NCI-H1694 treated with DMSO at 0.1 percent for 48 hours (cell line): ENCODE measurements around the gene DMD.
A peak's percentile ranks its signal among the peaks of the same experiment; 100 is the strongest.
"Not testable (repeated sequence)": the region's sequence is repeated elsewhere in the genome, so short reads cannot be mapped to it uniquely, and the experiment has no call there.

Experiments used
- DNase-seq: peaks from one replicate; lab custom pipeline; 2025; lab: John Stamatoyannopoulos, UW

The DMD gene

DNA sequence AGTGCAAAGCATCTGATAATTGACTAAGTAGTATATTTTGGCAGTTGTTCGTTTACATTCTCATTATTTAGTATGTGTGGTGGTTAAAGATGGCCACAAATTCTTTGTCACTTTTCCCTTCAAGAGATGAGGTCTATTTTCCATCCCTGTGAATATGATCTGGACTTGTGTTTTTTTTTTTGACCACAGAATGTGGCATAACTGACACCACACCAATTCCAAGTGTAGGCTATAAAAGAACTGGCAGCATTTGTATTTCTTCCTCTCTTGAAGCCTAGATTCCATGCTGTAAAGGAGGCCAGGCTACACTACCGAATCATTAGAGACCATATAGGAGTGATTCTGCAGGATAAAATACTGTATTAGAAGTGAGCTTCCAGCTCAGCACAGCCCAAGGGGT is 596.6 kb downstream of the DMD start:
- no peak for DNase-seq

DNA sequence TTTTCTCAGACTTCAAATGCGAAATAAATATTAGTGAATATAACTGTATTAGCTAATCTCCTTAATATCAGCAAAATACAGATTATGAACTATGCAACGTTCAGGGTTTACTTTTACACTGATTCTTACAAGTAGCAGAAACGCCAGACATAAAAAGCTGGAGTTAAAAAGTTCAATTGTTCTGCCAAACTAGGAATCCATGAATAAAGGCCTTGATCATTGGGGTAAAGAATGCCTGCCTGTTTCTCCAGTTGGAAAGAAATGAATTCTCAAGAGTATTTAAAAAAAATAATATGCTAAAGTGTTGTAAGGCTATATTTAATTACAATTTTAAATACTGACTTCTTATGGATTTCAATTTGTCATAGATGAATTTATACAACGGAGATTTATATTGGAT is 612.2 kb downstream of the DMD start:
- DNase-seq: no peak

DNA sequence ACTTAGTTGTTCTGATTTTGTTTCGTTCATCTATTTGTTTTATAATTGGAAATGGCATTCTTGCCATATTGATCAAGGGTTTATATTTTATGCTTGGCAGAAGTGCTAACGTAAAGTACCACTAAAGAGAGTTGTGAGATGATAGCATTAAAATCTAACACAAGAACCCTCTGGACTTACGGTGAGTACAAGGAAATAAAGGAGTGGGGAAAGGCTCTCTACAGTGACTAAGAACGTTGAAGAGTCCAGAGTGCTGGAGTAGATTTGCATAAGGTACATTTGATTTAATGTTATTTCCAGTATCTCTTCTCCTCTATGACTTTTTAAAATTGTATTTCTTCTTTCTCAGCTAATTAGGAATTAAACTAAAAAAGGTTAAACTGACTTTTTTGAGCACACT is 612.6 kb downstream of the DMD start:
- no peak for DNase-seq

DNA sequence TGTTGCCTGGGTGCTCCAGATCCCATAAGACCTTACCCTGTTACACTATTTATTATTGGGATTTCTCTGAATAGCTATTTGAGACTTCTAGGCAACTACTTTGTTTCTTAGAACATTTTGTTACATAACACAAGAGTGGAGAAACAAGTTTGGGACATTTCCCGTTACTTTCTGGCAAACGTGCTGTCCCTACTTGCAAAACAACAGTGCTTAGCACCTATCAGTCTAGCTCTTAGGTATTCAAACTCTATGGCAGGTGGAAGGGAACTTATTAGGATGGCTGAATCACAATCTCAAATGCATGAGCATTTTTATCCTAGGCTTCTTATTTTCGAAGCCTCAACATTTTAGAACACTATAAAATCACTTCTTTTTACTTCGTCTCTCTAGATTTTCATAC is 613.6 kb downstream of the DMD start:
- no peak for DNase-seq

DNA sequence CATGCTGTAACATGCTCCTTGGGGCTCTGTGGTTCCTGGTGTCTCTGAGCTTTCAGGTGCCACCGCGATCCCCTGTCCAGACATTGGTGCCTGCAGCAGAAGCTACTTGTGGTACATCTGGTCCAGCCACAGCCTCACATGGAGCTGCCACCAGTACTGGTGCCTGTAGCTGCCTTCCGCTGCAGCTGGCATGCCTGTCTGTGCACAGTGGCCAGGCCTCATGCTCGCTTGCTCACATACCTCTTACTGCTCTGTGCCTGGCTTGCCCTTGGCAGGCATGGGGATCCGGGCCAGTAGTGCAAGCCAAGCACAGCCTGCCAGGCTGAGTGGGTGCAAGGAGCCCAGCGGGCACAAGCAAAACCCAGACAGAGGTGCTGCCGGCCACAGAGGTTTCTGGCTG is 618.6 kb downstream of the DMD start:
- DNase-seq: no peak

DNA sequence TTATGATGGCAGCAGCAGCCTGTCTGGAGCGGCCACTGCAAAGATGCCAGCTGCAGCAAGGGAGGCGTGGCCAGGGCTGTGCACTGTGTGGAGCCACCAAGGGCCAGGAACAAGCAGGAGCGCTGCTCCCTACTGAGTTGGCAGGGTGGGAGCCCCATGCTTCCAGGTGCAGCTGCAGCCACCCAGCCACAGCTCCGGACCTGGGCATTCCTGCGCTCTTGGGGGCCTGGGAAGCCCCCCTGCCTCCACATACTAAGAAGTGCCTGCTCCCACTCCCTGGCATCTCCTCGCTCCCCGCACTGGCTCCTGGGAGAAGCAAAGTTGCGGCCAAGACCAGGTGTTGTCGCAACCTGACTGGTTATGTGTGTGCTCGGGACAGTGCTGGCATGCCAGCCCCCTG is 619.8 kb downstream of the DMD start:
- no peak for DNase-seq

DNA sequence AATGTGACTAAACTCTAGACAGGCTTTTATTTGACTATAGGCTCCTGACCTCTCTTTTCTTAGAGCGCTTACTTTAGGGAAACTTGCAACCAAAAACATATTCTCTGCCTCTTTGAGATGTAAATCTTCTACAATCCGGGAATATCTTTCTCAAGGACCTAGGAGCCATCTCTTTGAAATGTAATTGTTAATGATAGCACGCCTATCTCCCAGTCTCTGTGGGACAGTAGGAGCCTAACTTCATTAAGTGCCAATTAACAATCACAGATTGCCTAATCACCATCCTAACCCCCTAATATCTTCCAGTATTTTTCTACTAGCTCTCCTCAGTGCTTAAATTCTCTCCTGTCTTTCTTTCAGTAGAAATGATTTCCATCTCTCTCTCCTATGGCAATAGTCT is 628.6 kb downstream of the DMD start:
- DNase-seq: no peak

DNA sequence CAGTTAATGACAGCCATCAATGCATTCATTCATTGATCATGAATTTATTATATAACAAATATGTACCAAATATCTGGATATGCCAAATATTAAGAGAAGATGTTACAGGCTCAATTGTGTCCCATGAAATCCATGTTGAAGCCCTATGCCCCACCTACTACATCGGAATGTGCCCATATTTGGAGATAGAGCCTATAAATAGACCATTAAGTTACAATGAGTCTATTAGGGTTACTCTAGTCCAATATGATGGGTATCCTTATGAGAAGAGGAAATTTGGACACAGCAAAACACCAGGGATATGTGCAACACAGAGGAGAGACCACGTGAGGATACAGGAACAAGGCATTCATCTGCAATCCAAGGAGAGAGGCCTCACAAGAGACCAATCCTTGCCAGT is 634.5 kb downstream of the DMD start:
- no peak for DNase-seq

DNA sequence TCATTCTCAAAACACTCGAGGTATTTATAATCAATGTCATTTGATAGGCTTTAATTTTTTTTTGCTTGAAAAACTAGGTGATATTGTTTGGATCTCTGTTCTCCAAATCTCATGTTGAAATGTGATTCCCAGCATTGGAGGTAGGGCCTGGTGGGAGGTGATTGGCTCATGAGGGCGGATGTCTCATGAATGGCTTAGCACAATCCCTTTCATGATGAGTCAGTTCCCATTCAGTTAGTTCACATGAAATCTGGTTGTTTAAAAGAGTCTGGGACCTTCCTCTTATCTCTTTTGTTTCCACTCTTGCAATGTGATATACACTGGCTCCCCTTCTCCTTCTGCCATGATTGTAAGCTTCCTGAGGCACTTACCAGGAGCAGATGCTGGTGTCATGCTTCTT is 638.7 kb downstream of the DMD start:
- DNase-seq: no peak

DNA sequence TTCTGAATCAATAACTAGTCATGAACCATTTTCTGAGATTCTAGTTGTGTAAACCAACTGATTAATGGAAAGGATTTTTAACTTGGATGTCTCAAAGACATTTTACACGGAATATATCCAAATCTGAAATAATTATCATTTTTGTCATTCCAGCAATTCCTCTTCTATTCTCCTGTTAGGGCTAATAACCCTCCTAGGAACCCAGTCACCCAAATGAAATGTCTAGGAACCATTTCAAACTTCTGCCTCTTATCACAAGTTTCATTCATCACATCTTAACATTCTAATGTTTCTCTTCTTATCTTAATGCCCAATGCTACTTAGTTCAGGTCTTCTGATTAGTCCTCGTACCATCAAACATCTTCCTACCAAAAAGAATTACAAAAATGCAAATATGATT is 639.8 kb downstream of the DMD start:
- no peak for DNase-seq

DNA sequence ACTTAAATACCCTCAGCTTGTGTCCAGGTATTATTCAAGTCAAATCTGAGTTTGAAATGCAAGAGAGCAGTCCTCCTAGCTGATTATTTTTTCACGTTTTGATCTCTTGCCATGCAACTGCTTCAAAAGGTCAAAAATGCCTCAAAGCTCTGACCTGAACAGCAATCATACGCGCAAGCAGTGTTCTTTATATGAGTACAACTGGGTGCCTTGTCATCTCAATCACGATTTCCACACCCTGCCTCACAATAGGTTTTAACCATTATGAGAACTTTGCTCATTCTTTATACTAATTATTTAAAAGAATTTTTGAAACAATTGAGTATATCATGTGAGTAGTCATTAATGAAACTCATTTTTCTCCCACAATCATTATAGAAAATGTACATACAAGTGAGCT is 649.1 kb downstream of the DMD start:
- no peak for DNase-seq

DNA sequence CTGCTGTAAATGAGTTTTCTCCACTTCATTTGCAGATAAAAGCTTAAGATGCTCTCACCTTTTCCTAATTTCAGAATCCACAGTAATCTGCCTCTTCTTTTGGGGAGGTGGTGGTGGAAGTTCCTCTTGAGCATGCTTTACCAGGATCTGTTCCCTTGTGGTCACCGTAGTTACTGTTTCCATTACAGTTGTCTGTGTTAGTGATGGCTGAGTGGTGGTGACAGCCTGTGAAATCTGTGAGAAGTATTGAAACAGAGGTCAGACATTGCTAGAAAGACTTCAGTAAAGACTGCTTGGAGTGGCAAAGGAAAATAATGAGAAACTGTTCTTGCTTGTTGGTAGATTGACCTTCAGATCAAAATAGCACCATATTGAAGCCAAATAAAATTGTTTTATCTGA is 666.2 kb downstream of the DMD start:
- no peak for DNase-seq

DNA sequence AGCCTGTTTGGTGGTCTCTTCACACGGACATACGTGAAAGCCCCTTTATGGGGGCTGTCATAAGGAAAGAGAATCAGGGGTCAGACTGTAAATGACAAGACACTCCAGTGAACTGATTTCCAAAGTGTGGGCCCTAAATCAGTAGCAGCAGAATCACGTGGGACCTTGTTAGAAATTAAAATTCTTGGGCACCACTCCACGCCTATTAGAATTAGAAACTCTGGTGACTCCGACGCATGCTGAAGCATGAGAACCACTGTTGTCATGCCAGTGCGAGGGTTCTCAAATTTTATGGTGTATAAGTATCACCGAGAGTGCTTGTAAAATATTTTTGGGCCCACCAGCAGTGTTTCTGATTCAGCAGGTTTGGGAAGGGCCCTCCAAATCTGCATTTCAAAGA is 672.8 kb downstream of the DMD start:
- no peak for DNase-seq

DNA sequence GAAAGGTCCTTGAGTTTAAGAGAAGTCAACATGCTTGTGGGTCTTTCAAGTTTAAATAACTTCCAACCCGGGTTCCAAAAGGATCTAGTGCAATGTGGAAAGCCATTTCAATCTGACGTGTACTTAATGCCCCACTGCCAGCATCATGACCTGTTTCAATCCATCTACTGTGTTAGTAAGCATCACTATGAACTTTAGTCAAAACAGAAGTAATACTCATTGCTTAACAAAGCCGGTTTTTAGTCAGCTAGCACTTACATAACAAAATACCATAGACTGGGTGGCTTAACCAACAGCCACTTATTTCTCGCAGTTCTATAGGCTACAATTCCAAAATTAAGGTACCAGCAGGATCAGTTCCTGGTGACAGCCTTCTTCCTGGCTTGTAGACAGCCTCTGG is 677.5 kb downstream of the DMD start:
- no peak for DNase-seq

DNA sequence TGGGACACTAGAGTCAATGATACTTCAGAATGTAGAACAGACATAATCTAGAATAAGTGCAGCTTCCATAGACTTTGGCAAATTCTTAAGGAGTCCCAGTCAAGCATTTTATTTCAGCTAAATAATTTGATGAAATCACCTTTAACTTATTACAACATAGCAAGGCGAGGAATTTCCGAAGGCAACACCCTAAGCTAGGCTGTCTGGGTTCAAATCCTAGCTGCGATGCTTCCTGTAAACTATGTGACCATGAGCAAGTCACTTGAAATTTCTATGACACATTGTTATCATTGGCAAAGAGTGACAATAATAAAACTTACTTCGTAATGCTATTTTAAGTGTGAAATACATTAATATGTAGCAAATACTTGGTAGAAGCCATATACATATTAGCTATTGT is 679.1 kb downstream of the DMD start:
- DNase-seq: no peak

DNA sequence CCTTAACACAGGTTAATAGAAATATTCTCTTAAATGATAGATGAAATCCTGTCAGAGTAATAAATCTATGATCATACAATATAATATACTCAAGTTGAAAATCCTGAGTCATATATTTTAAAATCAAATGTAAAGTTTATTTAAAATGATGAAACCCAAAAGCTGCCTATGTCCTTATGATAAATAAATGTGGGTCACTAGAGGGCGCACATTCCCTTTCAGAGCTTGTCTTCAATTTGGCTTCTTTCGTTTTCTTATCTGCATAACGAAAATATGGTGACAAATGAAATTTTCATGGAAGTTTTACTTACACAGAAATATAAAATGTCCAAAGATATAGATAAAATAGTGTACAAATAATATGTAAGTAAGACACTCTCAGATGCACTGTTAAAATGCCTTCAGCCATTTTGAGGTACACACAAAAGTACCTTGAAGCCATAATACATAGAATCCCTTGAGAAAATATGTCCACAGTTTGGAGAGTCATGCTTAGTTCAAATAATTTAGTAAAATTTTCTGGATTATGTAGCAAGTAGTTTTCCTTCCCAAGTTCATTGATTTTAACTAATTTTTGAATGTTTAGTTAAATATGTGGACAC is 680.4 kb downstream of the DMD start:
- DNase-seq: peak; percentile 13

DNA sequence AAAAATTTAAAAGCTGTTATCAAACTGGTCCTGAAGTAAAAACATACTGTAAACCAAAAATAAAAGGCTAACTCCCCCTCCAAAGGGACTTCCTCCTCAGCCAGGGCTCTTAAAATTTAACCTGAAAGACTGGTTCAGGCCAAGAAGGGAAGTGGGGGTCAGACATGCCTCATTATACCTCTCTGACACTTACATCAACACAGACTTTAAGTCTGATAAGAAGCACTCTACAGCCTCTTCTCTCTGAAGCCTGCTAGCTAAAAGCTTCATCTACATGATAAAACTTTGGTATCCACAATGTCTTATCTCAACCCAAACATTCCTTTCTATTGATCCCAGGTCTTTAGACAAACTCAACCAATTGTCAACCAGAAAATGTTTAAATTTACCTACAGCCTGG is 682.9 kb downstream of the DMD start:
- DNase-seq: not testable (repeated sequence)

DNA sequence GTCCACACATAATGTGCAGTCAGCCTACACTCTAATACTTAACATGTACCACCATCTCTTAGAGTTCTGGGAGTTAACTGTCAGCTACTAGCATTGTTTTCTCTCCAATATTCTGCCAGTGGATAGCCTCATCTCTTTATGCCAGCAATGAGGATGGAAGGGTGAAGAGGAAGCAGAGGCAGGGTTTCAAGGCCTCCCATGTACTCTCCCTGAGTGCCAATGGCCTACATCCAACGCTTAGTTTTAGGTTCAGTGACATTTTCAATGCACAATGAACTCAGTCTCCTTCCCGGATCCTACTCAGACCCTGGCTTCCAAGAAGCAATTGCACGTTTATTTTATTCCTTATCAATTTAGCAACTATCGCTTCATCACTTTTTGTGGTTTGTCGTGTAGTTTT is 686.1 kb downstream of the DMD start:
- DNase-seq: no peak

DNA sequence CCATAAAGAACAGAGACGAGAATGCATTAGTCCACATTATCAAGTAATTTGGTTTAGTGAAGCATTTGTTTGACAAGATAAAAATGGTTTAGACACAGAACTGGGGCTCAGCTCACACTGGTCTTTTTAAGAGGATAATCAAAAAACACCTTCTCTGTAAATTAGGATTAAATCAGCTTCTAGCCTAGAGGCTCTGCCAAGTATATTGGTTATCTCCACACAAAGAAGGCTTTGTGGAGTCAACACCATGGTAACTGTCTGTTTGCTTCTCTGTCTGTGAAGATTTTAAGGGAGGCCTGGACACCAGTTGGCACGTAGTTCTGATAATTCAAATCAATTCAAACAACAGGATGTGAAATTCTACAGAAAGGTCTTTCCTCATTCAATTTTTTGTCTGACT is 687.0 kb downstream of the DMD start:
- no peak for DNase-seq

DNA sequence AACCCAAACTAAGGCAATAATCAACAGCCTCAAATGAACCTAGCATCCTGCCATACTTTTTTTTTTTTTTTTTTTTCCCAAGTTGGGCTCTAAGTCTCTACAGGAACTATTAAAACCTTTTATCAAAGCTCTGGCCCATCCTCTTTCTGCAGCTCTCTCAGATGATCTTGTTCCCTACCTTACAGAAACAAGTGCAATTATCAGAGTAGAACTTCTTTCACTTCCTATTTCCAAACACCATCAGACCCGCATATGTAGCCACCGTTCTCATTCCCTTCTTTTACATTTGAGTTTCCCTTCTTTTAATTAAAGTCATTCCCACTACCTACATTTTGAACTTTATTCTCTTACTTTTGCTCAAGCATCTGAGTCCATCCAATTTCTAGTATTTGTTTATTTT is 690.6 kb downstream of the DMD start:
- DNase-seq: no peak

DNA sequence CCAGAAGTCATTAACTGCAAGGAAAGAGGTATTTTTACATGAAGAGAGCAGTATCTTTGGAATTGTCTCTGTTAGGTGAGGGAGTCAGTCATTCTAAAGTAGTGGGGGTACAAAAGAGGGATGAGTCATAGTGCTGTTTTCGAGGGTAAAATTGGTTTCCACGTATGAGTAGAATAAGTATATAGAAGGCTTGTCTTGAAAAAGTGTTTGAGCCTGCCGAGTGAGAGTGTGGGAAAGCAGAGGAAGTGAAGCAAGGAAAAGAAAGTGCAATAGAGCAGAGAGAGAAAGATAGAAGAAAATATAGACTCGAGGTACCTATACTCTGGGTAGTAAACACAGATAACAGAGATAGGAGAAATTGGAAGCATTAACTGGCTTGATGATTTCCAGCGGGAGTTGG is 696.4 kb downstream of the DMD start:
- DNase-seq: no peak

DNA sequence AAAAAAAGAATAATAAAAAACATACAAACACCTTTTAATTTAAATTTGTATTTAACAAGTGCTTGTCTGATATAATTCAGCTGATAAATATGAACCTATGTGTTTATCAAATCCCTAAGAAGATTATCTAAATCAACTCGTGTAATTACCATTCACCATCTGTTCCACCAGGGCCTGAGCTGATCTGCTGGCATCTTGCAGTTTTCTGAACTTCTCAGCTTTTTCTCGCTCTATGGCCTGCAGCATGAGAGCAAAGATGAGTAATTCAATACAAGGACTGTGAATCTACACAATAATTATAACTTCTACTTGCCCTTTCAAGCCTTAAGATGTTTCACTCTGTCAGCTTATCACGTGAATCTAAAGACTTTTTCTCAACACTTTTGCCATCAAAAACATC is 709.7 kb downstream of the DMD start:
- DNase-seq: no peak

DNA sequence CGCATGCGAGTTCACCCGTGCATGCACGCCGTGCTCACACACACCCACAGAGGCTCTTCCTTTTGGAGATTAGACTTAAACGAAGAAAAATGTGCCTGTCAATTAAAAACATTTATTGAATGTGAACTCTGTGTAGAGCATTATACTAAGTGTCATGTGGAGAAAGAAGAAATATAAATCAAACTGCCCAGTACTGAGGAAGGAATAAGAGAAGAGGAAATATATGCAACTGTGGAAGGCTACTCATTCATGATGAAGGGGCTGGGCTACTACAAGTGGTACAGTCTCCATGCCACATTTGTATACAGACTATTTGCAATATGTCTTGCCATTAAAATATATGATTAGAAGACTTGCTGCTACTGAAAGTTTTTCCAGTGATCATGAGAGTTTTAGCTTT is 714.7 kb downstream of the DMD start:
- no peak for DNase-seq

DNA sequence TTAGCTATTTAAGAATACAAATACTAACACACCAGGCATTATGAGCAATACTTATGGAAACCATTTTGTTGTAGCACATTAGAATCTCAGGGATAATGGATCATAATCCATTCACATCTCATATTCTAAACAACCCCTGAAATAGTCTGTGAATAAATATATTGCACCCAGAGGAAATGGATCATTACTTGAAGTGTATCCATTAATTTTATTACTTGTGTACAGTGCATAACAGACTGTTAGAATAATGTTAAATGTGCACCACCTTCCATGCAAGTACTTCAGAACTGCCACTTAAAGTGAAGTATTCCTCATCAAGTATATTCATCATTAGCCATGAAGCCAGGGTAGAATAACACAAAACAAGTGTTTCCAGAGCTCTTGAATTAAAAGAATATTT is 715.5 kb downstream of the DMD start:
- no peak for DNase-seq

DNA sequence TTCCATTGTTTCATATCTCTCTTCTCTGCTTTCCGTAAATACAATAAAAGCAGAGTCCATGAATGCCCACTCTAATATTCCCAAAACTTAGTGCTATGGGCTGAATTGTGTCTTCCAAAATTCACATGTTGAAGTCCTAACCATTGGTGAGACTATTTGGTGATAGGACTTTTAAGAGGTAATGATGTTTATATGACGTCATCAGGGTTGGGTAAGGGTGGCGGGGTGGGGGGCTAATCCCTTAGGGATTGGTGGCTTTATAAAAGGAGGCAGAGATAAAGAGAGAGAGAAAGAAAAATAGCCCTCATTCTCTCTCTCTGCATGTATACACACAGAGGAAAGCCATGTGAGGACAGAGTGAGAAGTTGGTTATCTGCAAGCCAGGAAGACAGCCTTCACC is 722.2 kb downstream of the DMD start:
- no peak for DNase-seq
